SK-N-SH treated with all-trans-retinoic acid at 6 μM for 48 hours (cell line): Measurements from ENCODE around the gene GRK5.

ENCODE experiments used
- ARNTL ChIP-seq: fragments of 450-650 bp; formaldehyde crosslinking; IDR thresholded peaks from 2 replicates; pipeline ENCODE4 v1.5.0; 2020; ENCODE audit warnings: low read depth, mild to moderate bottlenecking, moderate library complexity, borderline replicate concordance
- BACH2 ChIP-seq: fragments of 250-450 bp; sonication (Bioruptor Pico); IDR thresholded peaks from 2 replicates; pipeline ENCODE4 v1.9.0; 2021; ENCODE audit warnings: mild to moderate bottlenecking, borderline replicate concordance
- ISL1 ChIP-seq: fragments of 250-450 bp; sonication (Bioruptor Pico); IDR thresholded peaks from 2 replicates; pipeline ENCODE4 v2.1.2; 2022; ENCODE audit warnings: mild to moderate bottlenecking, moderate library complexity
- PATZ1 ChIP-seq: fragments of 250-450 bp; sonication (Bioruptor Pico); IDR thresholded peaks from 2 replicates; pipeline ENCODE4 v1.8.0; 2020; ENCODE audit warnings: mild to moderate bottlenecking, moderate library complexity, borderline replicate concordance
- TOX ChIP-seq: fragments of 250-450 bp; sonication (Bioruptor Pico); IDR thresholded peaks from 2 replicates; pipeline ENCODE4 v1.8.0; 2021; ENCODE audit warnings: mild to moderate bottlenecking, moderate library complexity, borderline replicate concordance
- ZFP3 ChIP-seq: fragments of 250-450 bp; sonication (Bioruptor Pico); IDR thresholded peaks from 2 replicates; pipeline ENCODE4 v1.5.0; 2020; ENCODE audit warnings: mild to moderate bottlenecking, moderate library complexity

GRCh38 chr10:119388849-119389345, 181.5 kb downstream of the GRK5 start:
- TF ChIP-seq PATZ1 (CRISPR knock-in tag) (no peak), ZFP3 (CRISPR knock-in tag) (no peak), BACH2 (CRISPR knock-in tag) (no peak), ARNTL (CRISPR knock-in tag) (no peak), TOX (CRISPR knock-in tag) (no peak), ISL1 (CRISPR knock-in tag) (no peak)
